Coronary artery (tissue), 2 donors: ENCODE measurements around the gene MAP2K5.

ENCODE experiments used
- DNase-seq: peaks from one replicate; pipeline ENCODE4 v3.0.0-alpha.2; 2017; ENCODE audit warnings: low spot score
- H3K27ac ChIP-seq, 2 donors: fragments of 200-600 bp; sonication (generic); one replicate each; pipeline ENCODE4 v1.5.1; 2016 to 2019
- H3K4me3 ChIP-seq: fragments of 200-600 bp; sonication (generic); 2 replicates; pipeline ENCODE4 v1.5.1; 2016; ENCODE audit warnings: mild to moderate bottlenecking, moderate library complexity
- TF ChIP-seq, protein P1 (sequence below): fragments of 200-600 bp; sonication (generic); IDR thresholded peaks from one replicate; pipeline ENCODE4 v1.5.1; 2019; ENCODE audit warnings: antibody characterized with exemption

Gene MAP2K5

GRCh38 chr15:67593562-67593961 lies 51.1 kb downstream of the MAP2K5 start:
- Histone ChIP-seq H3K4me3 (no peak overlapping the region), H3K27ac (no peak overlapping the region)
- DNase-seq = no peak
- TF ChIP-seq, protein P1, sequence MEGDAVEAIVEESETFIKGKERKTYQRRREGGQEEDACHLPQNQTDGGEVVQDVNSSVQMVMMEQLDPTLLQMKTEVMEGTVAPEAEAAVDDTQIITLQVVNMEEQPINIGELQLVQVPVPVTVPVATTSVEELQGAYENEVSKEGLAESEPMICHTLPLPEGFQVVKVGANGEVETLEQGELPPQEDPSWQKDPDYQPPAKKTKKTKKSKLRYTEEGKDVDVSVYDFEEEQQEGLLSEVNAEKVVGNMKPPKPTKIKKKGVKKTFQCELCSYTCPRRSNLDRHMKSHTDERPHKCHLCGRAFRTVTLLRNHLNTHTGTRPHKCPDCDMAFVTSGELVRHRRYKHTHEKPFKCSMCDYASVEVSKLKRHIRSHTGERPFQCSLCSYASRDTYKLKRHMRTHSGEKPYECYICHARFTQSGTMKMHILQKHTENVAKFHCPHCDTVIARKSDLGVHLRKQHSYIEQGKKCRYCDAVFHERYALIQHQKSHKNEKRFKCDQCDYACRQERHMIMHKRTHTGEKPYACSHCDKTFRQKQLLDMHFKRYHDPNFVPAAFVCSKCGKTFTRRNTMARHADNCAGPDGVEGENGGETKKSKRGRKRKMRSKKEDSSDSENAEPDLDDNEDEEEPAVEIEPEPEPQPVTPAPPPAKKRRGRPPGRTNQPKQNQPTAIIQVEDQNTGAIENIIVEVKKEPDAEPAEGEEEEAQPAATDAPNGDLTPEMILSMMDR = no peak

GRCh38 chr15:67594770-67595169 lies 52.3 kb downstream of the MAP2K5 start:
- Histone ChIP-seq H3K27ac (no peak overlapping the region), H3K4me3 (no peak overlapping the region)
- DNase-seq = no peak
- TF ChIP-seq, protein P1 = no peak

GRCh38 chr15:67595572-67595971 lies 53.1 kb downstream of the MAP2K5 start:
- no peak for DNase-seq

GRCh38 chr15:67601073-67601472 lies 58.6 kb downstream of the MAP2K5 start:
- DNase-seq = no peak
- Histone ChIP-seq H3K27ac (no peak overlapping the region), H3K4me3 (no peak overlapping the region)
- TF ChIP-seq, protein P1 = no peak

More at GRCh38 chr15:67595572-67595971, 53.1 kb downstream of the MAP2K5 start:
- Histone ChIP-seq H3K27ac (no peak overlapping the region), H3K4me3 (no peak overlapping the region)
- TF ChIP-seq, protein P1 = no peak

DNA sequence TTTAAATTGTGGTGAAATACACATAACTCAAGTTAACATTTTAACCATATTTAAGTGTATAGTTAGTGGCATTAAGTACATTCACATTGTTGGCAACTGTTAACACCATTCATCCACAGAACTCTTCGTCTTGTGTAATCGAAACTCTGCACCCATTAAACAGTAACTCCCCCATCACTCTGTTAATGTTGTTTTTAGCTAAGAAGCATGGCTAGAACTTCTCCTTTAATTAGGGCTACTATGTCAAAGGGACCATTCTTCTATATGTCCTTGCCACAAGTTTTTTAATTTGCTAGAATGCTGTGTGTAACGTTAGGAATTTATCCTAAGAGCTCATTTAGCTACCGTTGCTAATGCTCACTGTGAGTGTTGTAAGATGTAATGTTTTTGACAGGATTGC lies 60.6 kb downstream of the MAP2K5 start:
- no peak overlapping the region for H3K4me3 ChIP-seq
- DNase-seq = no peak
- TF ChIP-seq, protein P1 = no peak
- no peak overlapping the region for H3K27ac ChIP-seq

- Histone ChIP-seq H3K4me3 (no peak overlapping the region), H3K27ac (no peak overlapping the region)
- DNase-seq = no peak
- TF ChIP-seq, protein P1 = no peak
Measured at GRCh38 chr15:67605871-67606270, 63.4 kb downstream of the MAP2K5 start.

- DNase-seq = no peak
- TF ChIP-seq, protein P1 = no peak
- Histone ChIP-seq H3K27ac (no peak overlapping the region), H3K4me3 (no peak overlapping the region)
Measured at GRCh38 chr15:67606742-67607141, 64.2 kb downstream of the MAP2K5 start.
